Cardiac muscle cell (in vitro differentiated cells and primary cell): Measurements from ENCODE around the gene PRAMEF6. TPM values are rescaled to one million over a fixed set of nuclear protein-coding genes. Genes with fewer than 3 reads are reported as not detected.
"Not testable (repeated sequence)": the region's sequence is repeated elsewhere in the genome, so short reads cannot be mapped to it uniquely, and the experiment has no call there.

Source experiments
- DNase-seq, 2 donors: peaks; one replicate each; pipeline versions ENCODE4 v3.0.0 to v3.0.0-alpha.2; 2010 to 2017; ENCODE audit warnings: low read depth in 1 of 2, low spot score in 1 of 2
- H3K27ac ChIP-seq: fragments of 200-600 bp; sonication (generic); 2 replicates; pipeline ENCODE4 v1.5.1; 2016
- H3K27me3 ChIP-seq: fragments of 200-600 bp; sonication (generic); 2 replicates; pipeline ENCODE4 v1.6.0; 2016; ENCODE audit warnings: control low read depth
- H3K36me3 ChIP-seq: fragments of 200-600 bp; sonication (generic); 2 replicates; pipeline ENCODE4 v1.5.1; 2016; ENCODE audit warnings: control low read depth
- H3K4me1 ChIP-seq: fragments of 200-600 bp; sonication (generic); 2 replicates; pipeline ENCODE4 v1.8.1; 2017; ENCODE audit warnings: low read depth, mild to moderate bottlenecking, mixed run types
- H3K4me3 ChIP-seq: fragments of 200-600 bp; sonication (generic); 2 replicates; pipeline ENCODE4 v1.5.1; 2016; ENCODE audit warnings: mild to moderate bottlenecking
- H3K9me3 ChIP-seq: fragments of 200-600 bp; sonication (generic); 2 replicates; pipeline ENCODE4 v1.5.1; 2017; ENCODE audit warnings: low read depth, mild to moderate bottlenecking, control low read depth
- polyA plus RNA-seq: library from polyadenylated mRNA; unstranded; fragments of >200 nt; fragmentation: Nextera tagmentation; extraction: Ambion mirVana; gene quantifications from 2 replicates; pipeline ENCODE4 v1.2.1, GENCODE V29; 2016
- total RNA-seq: library from RNA; depleted of rRNA; stranded (reverse); fragments of >200 nt; gene quantifications from 2 replicates; pipeline ENCODE4 v1.2.3, GENCODE V29; 2016

PRAMEF6 gene
- total RNA-seq (not detected in 2 replicates), polyA plus RNA-seq (not detected in 2 replicates)

- not testable (repeated sequence) for H3K4me3 ChIP-seq, H3K27ac ChIP-seq, DNase-seq, H3K9me3 ChIP-seq, H3K27me3 ChIP-seq, H3K4me1 ChIP-seq, H3K36me3 ChIP-seq
These were observed at the start of gene PRAMEF6 for GRCh38 chr1:12947480-12947879. TSS of gene PRAMEF6 (minus strand) at chr1:12947580. CDS start at chr1:12942518, 5,062 bp downstream.

GRCh38 chr1:12924368-12924767 lies 23.0 kb downstream of the PRAMEF6 start:
- not testable (repeated sequence) for H3K4me3 ChIP-seq, H3K27me3 ChIP-seq, H3K36me3 ChIP-seq, H3K27ac ChIP-seq, DNase-seq, H3K4me1 ChIP-seq, H3K9me3 ChIP-seq

- H3K27me3 ChIP-seq, H3K9me3 ChIP-seq, H3K4me1 ChIP-seq, H3K36me3 ChIP-seq, DNase-seq, H3K4me3 ChIP-seq, H3K27ac ChIP-seq: not testable (repeated sequence)
These were observed 25.6 kb downstream of the PRAMEF6 start for GRCh38 chr1:12921749-12922148.

- not testable (repeated sequence) for H3K4me3 ChIP-seq, H3K27ac ChIP-seq, H3K36me3 ChIP-seq, H3K4me1 ChIP-seq, H3K9me3 ChIP-seq, DNase-seq, H3K27me3 ChIP-seq
These were observed 31.1 kb downstream of the PRAMEF6 start, which contains the start of gene PRAMEF7 for GRCh38 chr1:12916310-12916709. TSS of gene PRAMEF7 (plus strand) at chr1:12916610. CDS start at chr1:12917693, 1,083 bp downstream.

GRCh38 chr1:12903793-12904572 lies 43.4 kb downstream of the PRAMEF6 start:
- not testable (repeated sequence) for H3K27ac ChIP-seq, H3K36me3 ChIP-seq, H3K27me3 ChIP-seq, H3K9me3 ChIP-seq, DNase-seq, H3K4me1 ChIP-seq, H3K4me3 ChIP-seq

- H3K4me3 ChIP-seq, H3K9me3 ChIP-seq, H3K27me3 ChIP-seq, H3K27ac ChIP-seq, H3K4me1 ChIP-seq, DNase-seq, H3K36me3 ChIP-seq: not testable (repeated sequence)
These were observed 48.2 kb downstream of the PRAMEF6 start for GRCh38 chr1:12899186-12899585.

GRCh38 chr1:12898170-12898569 lies 49.2 kb downstream of the PRAMEF6 start, which contains the start of gene PRAMEF10:
TSS of gene PRAMEF10 (minus strand) at chr1:12898270. CDS start at chr1:12895847, 2,423 bp downstream.
- not testable (repeated sequence) for H3K27me3 ChIP-seq, H3K36me3 ChIP-seq, H3K4me3 ChIP-seq, H3K27ac ChIP-seq, H3K4me1 ChIP-seq, H3K9me3 ChIP-seq, DNase-seq

Other genes with a start within 250 kb of the PRAMEF6 start
- gene AADACL3, start 231.5 kb downstream of the PRAMEF6 start, total RNA-seq: not detected in 2 replicates
- not detected in 2 replicates for gene AADACL3, start 231.5 kb downstream of the PRAMEF6 start, polyA plus RNA-seq
- gene CFAP107, start 201.4 kb downstream of the PRAMEF6 start, total RNA-seq: not detected in 2 replicates
- gene CFAP107, start 201.4 kb downstream of the PRAMEF6 start, polyA plus RNA-seq: not detected in 2 replicates
- not detected in 2 replicates for gene PRAMEF12, start 173.8 kb downstream of the PRAMEF6 start, total RNA-seq
- gene PRAMEF12, start 173.8 kb downstream of the PRAMEF6 start, polyA plus RNA-seq: not detected in 2 replicates
- not detected in 2 replicates for gene PRAMEF1, start 156.2 kb downstream of the PRAMEF6 start, total RNA-seq
- not detected in 2 replicates for gene PRAMEF1, start 156.2 kb downstream of the PRAMEF6 start, polyA plus RNA-seq
- gene PRAMEF11, start 116.2 kb downstream of the PRAMEF6 start, total RNA-seq: not detected in 2 replicates
- not detected in 2 replicates for gene PRAMEF11, start 116.2 kb downstream of the PRAMEF6 start, polyA plus RNA-seq
- gene HNRNPCL1, start 98.9 kb downstream of the PRAMEF6 start, total RNA-seq: not detected in 2 replicates
- gene HNRNPCL1, start 98.9 kb downstream of the PRAMEF6 start, polyA plus RNA-seq: not detected in 2 replicates
- not detected in 2 replicates for gene PRAMEF2, start 90.5 kb downstream of the PRAMEF6 start, total RNA-seq
- not detected in 2 replicates for gene PRAMEF2, start 90.5 kb downstream of the PRAMEF6 start, polyA plus RNA-seq
- not detected in 2 replicates for gene PRAMEF4, start 61.4 kb downstream of the PRAMEF6 start, total RNA-seq
- not detected in 2 replicates for gene PRAMEF4, start 61.4 kb downstream of the PRAMEF6 start, polyA plus RNA-seq
- gene PRAMEF10, start 49.3 kb downstream of the PRAMEF6 start, total RNA-seq: not detected in 2 replicates
- not detected in 2 replicates for gene PRAMEF10, start 49.3 kb downstream of the PRAMEF6 start, polyA plus RNA-seq
- gene PRAMEF7, start 31.0 kb downstream of the PRAMEF6 start, total RNA-seq: not detected in 2 replicates
- gene PRAMEF7, start 31.0 kb downstream of the PRAMEF6 start, polyA plus RNA-seq: not detected in 2 replicates
- gene PRAMEF27, start 109.0 kb upstream of the PRAMEF6 start, total RNA-seq: not detected in 2 replicates
- gene PRAMEF27, start 109.0 kb upstream of the PRAMEF6 start, polyA plus RNA-seq: not detected in 2 replicates
- gene HNRNPCL3, start 113.2 kb upstream of the PRAMEF6 start, total RNA-seq: not detected in 2 replicates
- gene HNRNPCL3, start 113.2 kb upstream of the PRAMEF6 start, polyA plus RNA-seq: not detected in 2 replicates
- not detected in 2 replicates for gene PRAMEF25, start 123.2 kb upstream of the PRAMEF6 start, total RNA-seq
- gene PRAMEF25, start 123.2 kb upstream of the PRAMEF6 start, polyA plus RNA-seq: not detected in 2 replicates
- not detected in 2 replicates for gene HNRNPCL2, start 169.3 kb upstream of the PRAMEF6 start, total RNA-seq
- not detected in 2 replicates for gene HNRNPCL2, start 169.3 kb upstream of the PRAMEF6 start, polyA plus RNA-seq
- not detected in 2 replicates for gene PRAMEF26, start 208.4 kb upstream of the PRAMEF6 start, total RNA-seq
- not detected in 2 replicates for gene PRAMEF26, start 208.4 kb upstream of the PRAMEF6 start, polyA plus RNA-seq
- not detected in 2 replicates for gene HNRNPCL4, start 218.1 kb upstream of the PRAMEF6 start, total RNA-seq
- not detected in 2 replicates for gene HNRNPCL4, start 218.1 kb upstream of the PRAMEF6 start, polyA plus RNA-seq
- not detected in 2 replicates for gene PRAMEF9, start 224.3 kb upstream of the PRAMEF6 start, total RNA-seq
- gene PRAMEF9, start 224.3 kb upstream of the PRAMEF6 start, polyA plus RNA-seq: not detected in 2 replicates